ENCODE results near the gene PLS1. TPM values are rescaled to one million over a fixed set of nuclear protein-coding genes. Genes with fewer than 3 reads are reported as not detected.

Gene PLS1
- total RNA-seq, 1 experiment from 2014 or later = 38.8 TPM

- peaks cover 12% of the 10 kb centered on the region; the same call in 1 of the 2 replicates for H3K79me2 ChIP-seq (ENCODE audit: insufficient read depth, low read length)
- peaks cover 5 to 6% of the 10 kb centered on the region in 2 experiments; a peak in 3 of 4 replicates for H3K4me1 ChIP-seq (ENCODE audit: control insufficient read depth in 1 of 2, insufficient read depth in 2 of 2, low read length in 2 of 2)
- H3K36me3 ChIP-seq (ENCODE audit: control insufficient read depth in 1 of 2, insufficient read depth in 2 of 2, low read length in 2 of 2) = no peaks in the 10 kb centered on the region
- H3K9ac ChIP-seq (ENCODE audit: low read length) = no peak overlapping the region
- BruUV-seq (replicated peaks) = no TSS peak
- ChIA-PET CTCF (no interaction called here), RAD21 (ENCODE audit: low non-redundant PET in 1 of 2, low total read pairs in 2 of 2, uncharacterized antibody in 2 of 2, unreplicated experiment in 2 of 2) (no interaction called here), POLR2A (no interaction called here)
- intact Hi-C loops (cut with micrococcal nuclease) = no loop called here
- H3K4me3 ChIP-seq (replicated peaks in 1 of 2; ENCODE audit: low read depth in 1 of 2, low read length in 2 of 2) = no peak overlapping the region
- H3K9me2 ChIP-seq (ENCODE audit: insufficient read depth) = no peaks in the 10 kb centered on the region
- no peaks in the 10 kb centered on the region for H3K9me3 ChIP-seq (ENCODE audit: control insufficient read depth in 1 of 2, insufficient read depth in 1 of 2, low read depth in 1 of 2, low read length in 2 of 2)
- no peaks in the 10 kb centered on the region for H4K20me1 ChIP-seq (ENCODE audit: insufficient read depth)
- ATAC-seq (no peak), DNase-seq (ENCODE audit: low read depth, low spot score) (no peak)
- TF ChIP-seq, protein P1, sequence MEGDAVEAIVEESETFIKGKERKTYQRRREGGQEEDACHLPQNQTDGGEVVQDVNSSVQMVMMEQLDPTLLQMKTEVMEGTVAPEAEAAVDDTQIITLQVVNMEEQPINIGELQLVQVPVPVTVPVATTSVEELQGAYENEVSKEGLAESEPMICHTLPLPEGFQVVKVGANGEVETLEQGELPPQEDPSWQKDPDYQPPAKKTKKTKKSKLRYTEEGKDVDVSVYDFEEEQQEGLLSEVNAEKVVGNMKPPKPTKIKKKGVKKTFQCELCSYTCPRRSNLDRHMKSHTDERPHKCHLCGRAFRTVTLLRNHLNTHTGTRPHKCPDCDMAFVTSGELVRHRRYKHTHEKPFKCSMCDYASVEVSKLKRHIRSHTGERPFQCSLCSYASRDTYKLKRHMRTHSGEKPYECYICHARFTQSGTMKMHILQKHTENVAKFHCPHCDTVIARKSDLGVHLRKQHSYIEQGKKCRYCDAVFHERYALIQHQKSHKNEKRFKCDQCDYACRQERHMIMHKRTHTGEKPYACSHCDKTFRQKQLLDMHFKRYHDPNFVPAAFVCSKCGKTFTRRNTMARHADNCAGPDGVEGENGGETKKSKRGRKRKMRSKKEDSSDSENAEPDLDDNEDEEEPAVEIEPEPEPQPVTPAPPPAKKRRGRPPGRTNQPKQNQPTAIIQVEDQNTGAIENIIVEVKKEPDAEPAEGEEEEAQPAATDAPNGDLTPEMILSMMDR (IDR thresholded peaks at IDR 0.05 in 2 of 3, conservative IDR thresholded peaks at IDR 0.05 in 1 of 3; ENCODE audit: borderline replicate concordance in 1 of 3, insufficient read depth in 1 of 3, low read depth in 2 of 3, low read length in 2 of 3) = no peak
- TF ChIP-seq ATF3 (IDR thresholded peaks at IDR 0.05) = no peak
- no peak for TF ChIP-seq ELF1 (IDR thresholded peaks at IDR 0.05; ENCODE audit: borderline replicate concordance, low read depth)
- TF ChIP-seq ZFX (IDR thresholded peaks at IDR 0.05) = no peak
- TF ChIP-seq POLR2AphosphoS5 (IDR thresholded peaks at IDR 0.05; ENCODE audit: low read depth, low read length) = no peak
- TF ChIP-seq EZH2 (IDR thresholded peaks at IDR 0.05) = no peak
- no peak for TF ChIP-seq RAD21 (IDR thresholded peaks at IDR 0.05; ENCODE audit: low read depth)
- no peak for TF ChIP-seq SP1 (IDR thresholded peaks at IDR 0.05; ENCODE audit: low read depth)
- TF ChIP-seq EZH2phosphoT487 (IDR thresholded peaks at IDR 0.05; ENCODE audit: borderline replicate concordance) = no peak
- no peak for TF ChIP-seq ZBTB33 (IDR thresholded peaks at IDR 0.05; ENCODE audit: extremely low read depth, insufficient replicate concordance, low read length)
- TF ChIP-seq, protein P2, sequence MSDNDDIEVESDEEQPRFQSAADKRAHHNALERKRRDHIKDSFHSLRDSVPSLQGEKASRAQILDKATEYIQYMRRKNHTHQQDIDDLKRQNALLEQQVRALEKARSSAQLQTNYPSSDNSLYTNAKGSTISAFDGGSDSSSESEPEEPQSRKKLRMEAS (IDR thresholded peaks at IDR 0.05) = no peak
- TF ChIP-seq FOSL1 (IDR thresholded peaks at IDR 0.05; ENCODE audit: low read depth) = no peak
- no peak for TF ChIP-seq REST (IDR thresholded peaks at IDR 0.05; ENCODE audit: low read depth)
- no peak for TF ChIP-seq TCF7L2 (IDR thresholded peaks at IDR 0.05; ENCODE audit: borderline replicate concordance, extremely low read depth, insufficient read depth, insufficient read length)
- TF ChIP-seq SRF (IDR thresholded peaks at IDR 0.05; ENCODE audit: low read depth) = no peak
- no peak for TF ChIP-seq YY1 (IDR thresholded peaks at IDR 0.05; ENCODE audit: extremely low read depth, insufficient replicate concordance, low read depth, low read length)
- no peak for TF ChIP-seq SIN3A (IDR thresholded peaks at IDR 0.05; ENCODE audit: low read depth)
- TF ChIP-seq EGR1 (IDR thresholded peaks at IDR 0.05; ENCODE audit: low read depth) = no peak
- H3K4me2 ChIP-seq (ENCODE audit: low read length) = no peak overlapping the region
- no peaks in the 10 kb centered on the region for H3K27me3 ChIP-seq (ENCODE audit: insufficient read depth, low read length)
- no peak overlapping the region for H2AFZ ChIP-seq (ENCODE audit: low read depth, low read length, poor library complexity, severe bottlenecking)
- no peak overlapping the region for H3K27ac ChIP-seq (ENCODE audit: low read depth, low read length)
These were observed 6.6 kb downstream of the PLS1 start for GRCh38 chr3:142602619-142603385.

Data from HCT116 (cell line).